ENCODE measurements around the gene WASHC2A. TPM values are rescaled to one million over a fixed set of nuclear protein-coding genes. Genes with fewer than 3 reads are reported as not detected.

The WASHC2A gene, protein sequence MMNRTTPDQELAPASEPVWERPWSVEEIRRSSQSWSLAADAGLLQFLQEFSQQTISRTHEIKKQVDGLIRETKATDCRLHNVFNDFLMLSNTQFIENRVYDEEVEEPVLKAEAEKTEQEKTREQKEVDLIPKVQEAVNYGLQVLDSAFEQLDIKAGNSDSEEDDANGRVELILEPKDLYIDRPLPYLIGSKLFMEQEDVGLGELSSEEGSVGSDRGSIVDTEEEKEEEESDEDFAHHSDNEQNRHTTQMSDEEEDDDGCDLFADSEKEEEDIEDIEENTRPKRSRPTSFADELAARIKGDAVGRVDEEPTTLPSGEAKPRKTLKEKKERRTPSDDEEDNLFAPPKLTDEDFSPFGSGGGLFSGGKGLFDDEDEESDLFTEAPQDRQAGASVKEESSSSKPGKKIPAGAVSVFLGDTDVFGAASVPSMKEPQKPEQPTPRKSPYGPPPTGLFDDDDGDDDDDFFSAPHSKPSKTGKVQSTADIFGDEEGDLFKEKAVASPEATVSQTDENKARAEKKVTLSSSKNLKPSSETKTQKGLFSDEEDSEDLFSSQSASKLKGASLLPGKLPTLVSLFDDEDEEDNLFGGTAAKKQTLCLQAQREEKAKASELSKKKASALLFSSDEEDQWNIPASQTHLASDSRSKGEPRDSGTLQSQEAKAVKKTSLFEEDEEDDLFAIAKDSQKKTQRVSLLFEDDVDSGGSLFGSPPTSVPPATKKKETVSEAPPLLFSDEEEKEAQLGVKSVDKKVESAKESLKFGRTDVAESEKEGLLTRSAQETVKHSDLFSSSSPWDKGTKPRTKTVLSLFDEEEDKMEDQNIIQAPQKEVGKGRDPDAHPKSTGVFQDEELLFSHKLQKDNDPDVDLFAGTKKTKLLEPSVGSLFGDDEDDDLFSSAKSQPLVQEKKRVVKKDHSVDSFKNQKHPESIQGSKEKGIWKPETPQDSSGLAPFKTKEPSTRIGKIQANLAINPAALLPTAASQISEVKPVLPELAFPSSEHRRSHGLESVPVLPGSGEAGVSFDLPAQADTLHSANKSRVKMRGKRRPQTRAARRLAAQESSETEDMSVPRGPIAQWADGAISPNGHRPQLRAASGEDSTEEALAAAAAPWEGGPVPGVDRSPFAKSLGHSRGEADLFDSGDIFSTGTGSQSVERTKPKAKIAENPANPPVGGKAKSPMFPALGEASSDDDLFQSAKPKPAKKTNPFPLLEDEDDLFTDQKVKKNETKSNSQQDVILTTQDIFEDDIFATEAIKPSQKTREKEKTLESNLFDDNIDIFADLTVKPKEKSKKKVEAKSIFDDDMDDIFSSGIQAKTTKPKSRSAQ (N-terminal part only)
- 45.7 and 51.5 TPM in 2 replicates for total RNA-seq

DNA sequence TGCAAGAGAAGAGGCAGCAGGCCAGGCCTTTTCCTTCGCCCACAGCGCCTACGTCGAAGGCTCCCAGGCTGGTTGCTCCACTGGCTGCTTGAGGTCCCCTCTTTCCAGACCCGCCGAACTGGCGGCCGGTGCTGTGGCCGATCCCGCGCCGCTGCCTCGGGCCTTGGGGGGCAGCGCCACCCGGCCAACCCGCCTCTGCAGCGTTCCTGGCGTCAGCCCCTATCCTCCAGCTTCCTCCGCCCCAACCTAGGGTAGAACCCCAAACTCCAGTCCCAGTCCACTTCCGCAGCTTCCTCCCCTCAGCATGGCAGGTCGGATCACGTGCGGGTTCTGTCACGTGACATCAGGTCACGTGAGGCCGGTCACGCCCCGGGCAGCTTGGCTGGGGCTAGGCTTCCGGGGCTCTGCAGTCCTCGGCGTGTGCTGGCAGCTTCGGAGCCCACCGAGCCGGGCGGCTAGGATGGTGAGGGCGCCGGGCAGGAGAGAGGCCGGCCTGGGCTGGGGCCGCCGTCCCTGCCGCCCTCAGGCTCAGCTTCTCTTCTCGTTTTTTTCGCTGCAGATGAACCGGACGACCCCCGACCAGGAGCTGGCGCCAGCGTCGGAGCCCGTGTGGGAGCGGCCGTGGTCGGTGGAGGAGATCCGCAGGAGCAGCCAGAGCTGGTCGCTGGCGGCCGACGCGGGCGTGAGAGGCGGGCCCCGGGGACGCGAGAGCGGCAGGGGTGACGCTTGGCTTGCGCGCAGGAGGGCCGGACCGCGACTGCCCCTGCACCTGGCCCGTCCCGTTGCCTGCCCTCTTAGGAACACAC, at the start of gene WASHC2A:
Gene WASHC2A, plus strand, starts transcription at position 409 of the 806 bp plus-strand sequence. Its CDS starts 52 bp downstream, at position 461.

Other genes starting within 250 kb of the WASHC2A start
- 26.5 and 32.5 TPM in 2 replicates for gene PARG, start 125.9 kb upstream of the WASHC2A start, total RNA-seq
- gene TIMM23B, start 125.9 kb upstream of the WASHC2A start, total RNA-seq, result 16.7 and 18.5 TPM in 2 replicates
- 4.6 and 4.7 TPM in 2 replicates for gene AGAP6, start 79.5 kb upstream of the WASHC2A start, total RNA-seq
- gene ASAH2, start 183.6 kb downstream of the WASHC2A start, total RNA-seq, result 0.86 and 0.98 TPM in 2 replicates

Measured in vein endothelial cell (primary cell).